GM12892 (cell line): ENCODE data around the gene SLC7A1.

Experiments
- DNase-seq: peaks from one replicate; pipeline ENCODE4 v3.0.0; 2011; ENCODE audit not compliant: insufficient read length
- FAIRE-seq: peaks from 2 replicates; lab custom pipeline; 2011; peaks lifted over from hg19 to GRCh38; lab: Jason Lieb, UNC
- POLR2A ChIP-seq: IDR thresholded peaks from 2 replicates; pipeline ENCODE4 v1.6.1; 2011; ENCODE audit warnings: low read depth, low read length, control low read depth
- POLR2AphosphoS5 ChIP-seq: IDR thresholded peaks from 2 replicates; pipeline ENCODE4 v1.6.1; 2011; ENCODE audit warnings: low read depth, low read length, control low read depth
- TAF1 ChIP-seq: IDR thresholded peaks from 2 replicates; pipeline ENCODE4 v1.6.1; 2011; ENCODE audit warnings: low read depth, mild to moderate bottlenecking, control low read depth, low read length, borderline replicate concordance

The SLC7A1 gene

GRCh38 chr13:29523199-29523961, 72.1 kb downstream of the SLC7A1 start:
- TF ChIP-seq POLR2A, result no peak
- TF ChIP-seq TAF1, result no peak
- FAIRE-seq (no peak), DNase-seq (no peak)

- no peak for TF ChIP-seq TAF1
- TF ChIP-seq POLR2AphosphoS5, result no peak
- no peak for TF ChIP-seq POLR2A
- FAIRE-seq (no peak), DNase-seq (no peak)
These were observed 73.3 kb downstream of the SLC7A1 start for GRCh38 chr13:29522044-29522685.

GRCh38 chr13:29521336-29521735, 74.2 kb downstream of the SLC7A1 start:
- TF ChIP-seq TAF1 (no peak), POLR2AphosphoS5 (no peak), POLR2A (no peak)
- DNase-seq (no peak), FAIRE-seq (no peak)

- no peak for DNase-seq
- TF ChIP-seq POLR2AphosphoS5 (no peak), TAF1 (no peak), POLR2A (no peak)
- no peak for FAIRE-seq
These were observed 74.8 kb downstream of the SLC7A1 start for GRCh38 chr13:29520671-29521070.

- TF ChIP-seq POLR2AphosphoS5 (no peak), TAF1 (no peak), POLR2A (no peak)
- no peak for FAIRE-seq
- DNase-seq, result no peak
These were observed 75.6 kb downstream of the SLC7A1 start for GRCh38 chr13:29519921-29520320.

- TF ChIP-seq TAF1 (no peak), POLR2A (no peak), POLR2AphosphoS5 (no peak)
- FAIRE-seq (no peak), DNase-seq (no peak)
These were observed 78.6 kb downstream of the SLC7A1 start for GRCh38 chr13:29516880-29517279.

- FAIRE-seq (no peak), DNase-seq (no peak)
- TF ChIP-seq POLR2A, result no peak
- no peak for TF ChIP-seq TAF1
- TF ChIP-seq POLR2AphosphoS5, result no peak
These were observed 79.5 kb downstream of the SLC7A1 start for GRCh38 chr13:29516012-29516411.

- TF ChIP-seq POLR2A, result no peak
- no peak for TF ChIP-seq TAF1
- TF ChIP-seq POLR2AphosphoS5, result no peak
- no peak for FAIRE-seq
- DNase-seq, result no peak
These were observed 80.1 kb downstream of the SLC7A1 start for GRCh38 chr13:29515372-29515771.

- TF ChIP-seq TAF1 (no peak), POLR2AphosphoS5 (no peak), POLR2A (no peak)
- FAIRE-seq, result no peak
- no peak for DNase-seq
These were observed 80.7 kb downstream of the SLC7A1 start for GRCh38 chr13:29514720-29515310.

- DNase-seq, result no peak
- TF ChIP-seq POLR2AphosphoS5, result no peak
- no peak for TF ChIP-seq POLR2A
- no peak for TF ChIP-seq TAF1
- no peak for FAIRE-seq
These were observed 81.3 kb downstream of the SLC7A1 start for GRCh38 chr13:29513981-29514719.

GRCh38 chr13:29513002-29513980, 82.2 kb downstream of the SLC7A1 start:
- FAIRE-seq (no peak), DNase-seq (no peak)
- TF ChIP-seq TAF1, result no peak
- TF ChIP-seq POLR2A, result no peak
- no peak for TF ChIP-seq POLR2AphosphoS5
